Epithelial cell of esophagus (primary cell): ENCODE measurements around the gene C2CD4D.

Source experiments
- DNase-seq: peaks from one replicate; pipeline ENCODE4 v3.0.0; 2010; ENCODE audit warnings: low read depth
- H3K4me3 ChIP-seq: 2 replicates; pipeline ENCODE4 v1.5.1; 2011; ENCODE audit warnings: mild to moderate bottlenecking, low read length, control low read depth
- TF ChIP-seq, protein P1 (sequence below): IDR thresholded peaks from 2 replicates; pipeline ENCODE4 v1.5.1; 2011; ENCODE audit warnings: low read depth, mild to moderate bottlenecking, low read length, control low read depth, inconsistent platforms; ENCODE audit not compliant: insufficient read depth; ENCODE audit errors: missing control alignments

The C2CD4D gene

DNA sequence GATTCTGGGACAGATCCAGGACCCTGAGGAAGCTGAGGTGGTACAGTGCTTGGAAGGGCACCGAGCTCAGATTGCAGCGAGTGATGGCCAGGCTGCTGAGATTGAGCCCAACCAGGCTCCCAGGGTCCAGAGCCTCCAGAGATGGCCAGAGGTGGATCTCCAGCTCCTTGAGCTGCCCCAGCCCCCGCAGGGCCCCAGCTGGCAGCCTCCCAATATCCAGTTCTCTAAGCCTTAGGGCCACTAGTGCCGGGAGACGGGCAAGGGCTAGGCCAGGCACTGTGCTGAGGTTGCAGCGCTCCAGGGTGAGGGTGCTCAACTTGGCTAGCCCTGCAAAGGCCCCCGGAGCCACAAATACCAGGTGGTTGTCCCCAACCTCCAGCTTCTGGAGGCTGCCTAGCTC is 37.8 kb downstream of the C2CD4D start:
- no peak for DNase-seq
- TF ChIP-seq, protein P1, sequence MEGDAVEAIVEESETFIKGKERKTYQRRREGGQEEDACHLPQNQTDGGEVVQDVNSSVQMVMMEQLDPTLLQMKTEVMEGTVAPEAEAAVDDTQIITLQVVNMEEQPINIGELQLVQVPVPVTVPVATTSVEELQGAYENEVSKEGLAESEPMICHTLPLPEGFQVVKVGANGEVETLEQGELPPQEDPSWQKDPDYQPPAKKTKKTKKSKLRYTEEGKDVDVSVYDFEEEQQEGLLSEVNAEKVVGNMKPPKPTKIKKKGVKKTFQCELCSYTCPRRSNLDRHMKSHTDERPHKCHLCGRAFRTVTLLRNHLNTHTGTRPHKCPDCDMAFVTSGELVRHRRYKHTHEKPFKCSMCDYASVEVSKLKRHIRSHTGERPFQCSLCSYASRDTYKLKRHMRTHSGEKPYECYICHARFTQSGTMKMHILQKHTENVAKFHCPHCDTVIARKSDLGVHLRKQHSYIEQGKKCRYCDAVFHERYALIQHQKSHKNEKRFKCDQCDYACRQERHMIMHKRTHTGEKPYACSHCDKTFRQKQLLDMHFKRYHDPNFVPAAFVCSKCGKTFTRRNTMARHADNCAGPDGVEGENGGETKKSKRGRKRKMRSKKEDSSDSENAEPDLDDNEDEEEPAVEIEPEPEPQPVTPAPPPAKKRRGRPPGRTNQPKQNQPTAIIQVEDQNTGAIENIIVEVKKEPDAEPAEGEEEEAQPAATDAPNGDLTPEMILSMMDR, result no peak
- no peak overlapping the region for H3K4me3 ChIP-seq

DNA sequence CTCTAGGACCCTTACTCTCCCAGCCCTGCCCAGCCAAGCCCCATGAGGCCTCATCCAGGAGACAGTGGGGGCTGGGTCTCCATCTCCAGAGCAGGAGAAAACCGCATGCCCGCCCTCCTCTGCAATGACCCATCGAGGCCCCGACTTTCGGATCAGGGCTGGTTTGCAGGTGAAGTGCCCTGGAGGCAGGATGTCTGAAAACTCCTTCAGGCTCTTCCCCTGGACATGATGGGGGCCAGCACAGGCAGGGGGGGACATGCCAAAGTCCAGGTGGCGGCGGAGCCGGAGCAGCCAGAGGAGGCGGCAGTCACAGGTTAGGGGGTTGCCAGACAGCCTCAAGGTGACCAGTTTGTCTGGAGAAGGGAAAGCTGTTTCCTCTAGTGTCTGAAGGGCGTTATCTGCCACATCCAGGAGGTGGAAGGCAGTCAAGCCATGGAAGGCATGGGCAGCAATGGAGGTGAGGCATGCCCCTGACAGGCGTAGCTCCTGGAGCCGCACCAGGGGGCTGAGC is 38.3 kb downstream of the C2CD4D start:
- H3K4me3 ChIP-seq, result no peak overlapping the region
- TF ChIP-seq, protein P1, result no peak
- DNase-seq, result no peak

DNA sequence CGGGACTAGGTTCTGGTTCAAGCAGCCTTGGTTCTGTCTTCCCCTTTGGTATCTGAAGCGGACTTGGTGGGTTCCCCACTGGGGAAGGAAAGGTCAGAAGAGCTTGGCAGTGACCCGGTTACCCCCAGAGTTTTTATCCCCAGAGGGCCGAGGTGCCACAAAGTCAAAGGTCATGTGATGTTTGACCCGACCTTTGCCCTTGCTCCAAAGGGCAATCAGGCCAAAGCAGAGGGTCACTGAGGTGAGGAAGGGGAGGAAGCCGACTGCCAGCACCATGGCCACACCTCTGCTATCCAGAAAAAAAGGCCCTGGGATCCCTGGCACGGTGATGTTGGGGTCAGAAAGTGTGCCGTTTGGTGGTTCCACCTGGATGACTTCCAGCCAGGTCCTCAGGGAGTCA is 38.8 kb downstream of the C2CD4D start:
- no peak overlapping the region for H3K4me3 ChIP-seq
- TF ChIP-seq, protein P1, result no peak
- no peak for DNase-seq

DNA sequence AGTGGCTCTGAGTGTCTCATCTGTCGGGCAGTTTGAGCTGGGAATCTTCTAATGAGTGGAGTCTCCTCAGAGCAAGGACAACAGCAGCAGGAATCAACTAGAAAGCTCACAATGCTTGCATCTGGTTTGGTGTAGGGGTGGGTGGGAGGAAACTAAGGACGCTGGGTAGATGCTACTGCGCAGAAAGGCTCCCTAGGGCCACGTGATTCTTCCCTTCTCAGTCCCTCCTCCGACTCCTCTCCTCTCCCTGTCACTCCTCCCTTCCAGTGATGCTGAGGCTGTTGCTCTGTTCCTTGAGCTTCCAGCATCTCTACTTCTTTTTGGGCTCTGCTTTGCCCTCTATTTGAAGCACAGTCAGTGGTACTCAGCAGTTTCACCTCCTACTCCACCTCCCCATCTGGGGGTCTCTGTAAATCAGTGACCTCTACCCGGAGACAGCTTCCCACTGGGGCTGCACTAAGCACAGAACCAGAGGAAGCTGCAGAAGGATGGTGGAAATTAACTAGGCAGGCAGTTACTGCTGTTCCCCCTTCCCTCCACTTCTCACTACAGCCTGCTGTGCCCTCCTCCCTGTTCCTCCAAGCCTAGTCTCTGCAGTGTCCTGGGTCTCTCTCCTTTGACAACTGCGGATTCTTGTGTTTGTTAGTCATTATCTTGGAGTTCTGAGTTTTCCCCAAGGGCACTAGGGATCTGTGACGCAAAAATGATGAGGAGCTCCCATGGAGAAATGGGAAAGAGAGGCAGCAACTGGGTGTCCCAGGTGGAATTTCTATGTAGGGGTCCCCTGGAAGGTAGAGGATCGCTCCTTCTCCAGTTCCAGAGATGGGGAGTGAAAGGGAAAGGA is 40.2 kb downstream of the C2CD4D start:
- TF ChIP-seq, protein P1, result no peak
- H3K4me3 ChIP-seq, result no peak overlapping the region
- DNase-seq, result peak; percentile 11

DNA sequence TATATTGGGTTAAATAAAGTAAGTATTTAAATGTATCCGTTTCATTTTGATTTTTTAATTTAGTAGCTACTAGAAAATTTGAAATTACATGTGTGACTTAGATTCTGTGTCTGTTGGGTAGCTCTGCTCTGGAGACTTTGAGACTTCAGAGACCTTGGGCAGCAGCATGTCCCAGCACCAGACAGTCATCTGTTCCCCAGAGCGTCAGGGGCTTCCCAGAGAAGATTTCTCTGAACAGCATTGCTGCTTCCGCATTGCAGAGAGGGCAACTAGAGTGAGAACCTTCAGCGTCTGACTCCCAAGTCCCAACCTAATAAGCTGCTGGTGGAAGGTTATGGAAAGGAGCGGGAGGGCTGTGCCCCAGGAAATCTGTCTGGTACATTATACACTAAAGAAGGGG is 41.0 kb downstream of the C2CD4D start:
- H3K4me3 ChIP-seq, result no peak overlapping the region
- no peak for DNase-seq
- TF ChIP-seq, protein P1, result no peak

DNA sequence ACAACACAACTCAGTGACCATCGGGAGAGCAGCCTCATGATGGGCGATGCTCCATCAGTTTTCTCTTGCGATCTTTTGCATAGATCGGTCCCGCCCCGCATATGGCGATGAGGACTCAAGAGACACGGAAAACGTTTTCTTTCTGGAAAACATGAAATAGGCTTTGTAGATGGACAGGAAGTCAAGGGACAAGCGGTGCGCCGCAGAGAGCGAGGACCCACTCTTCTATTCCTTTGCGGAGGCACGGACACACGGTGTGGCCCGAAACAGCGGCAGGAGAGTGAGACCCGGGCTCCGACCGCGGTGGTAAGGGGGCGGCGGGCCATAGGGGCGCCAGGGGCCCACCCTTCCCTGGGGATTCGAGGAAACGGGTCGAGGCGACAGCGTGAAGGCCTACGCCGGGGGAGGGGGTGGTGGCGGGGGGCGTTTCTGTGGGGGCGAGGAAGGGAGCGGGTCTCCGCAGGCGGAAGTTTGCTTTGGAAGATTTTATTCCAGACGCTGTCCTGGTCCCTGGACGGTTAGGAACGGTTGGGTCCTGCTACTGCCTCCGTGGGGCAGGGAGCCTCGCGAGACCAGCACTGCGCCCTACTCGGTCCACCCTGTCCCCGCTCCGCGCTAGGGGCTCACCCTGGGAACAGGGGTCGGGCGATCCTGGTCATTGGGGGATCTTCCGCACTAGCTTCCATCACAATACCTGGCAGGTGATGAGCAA is 48.5 kb downstream of the C2CD4D start:
- TF ChIP-seq, protein P1, result no peak
- peak; percentile 33 for DNase-seq
- peak overlapping the region; percentile 92 for H3K4me3 ChIP-seq
